ENCODE data around the gene TMEM18.

The TMEM18 gene

DNA sequence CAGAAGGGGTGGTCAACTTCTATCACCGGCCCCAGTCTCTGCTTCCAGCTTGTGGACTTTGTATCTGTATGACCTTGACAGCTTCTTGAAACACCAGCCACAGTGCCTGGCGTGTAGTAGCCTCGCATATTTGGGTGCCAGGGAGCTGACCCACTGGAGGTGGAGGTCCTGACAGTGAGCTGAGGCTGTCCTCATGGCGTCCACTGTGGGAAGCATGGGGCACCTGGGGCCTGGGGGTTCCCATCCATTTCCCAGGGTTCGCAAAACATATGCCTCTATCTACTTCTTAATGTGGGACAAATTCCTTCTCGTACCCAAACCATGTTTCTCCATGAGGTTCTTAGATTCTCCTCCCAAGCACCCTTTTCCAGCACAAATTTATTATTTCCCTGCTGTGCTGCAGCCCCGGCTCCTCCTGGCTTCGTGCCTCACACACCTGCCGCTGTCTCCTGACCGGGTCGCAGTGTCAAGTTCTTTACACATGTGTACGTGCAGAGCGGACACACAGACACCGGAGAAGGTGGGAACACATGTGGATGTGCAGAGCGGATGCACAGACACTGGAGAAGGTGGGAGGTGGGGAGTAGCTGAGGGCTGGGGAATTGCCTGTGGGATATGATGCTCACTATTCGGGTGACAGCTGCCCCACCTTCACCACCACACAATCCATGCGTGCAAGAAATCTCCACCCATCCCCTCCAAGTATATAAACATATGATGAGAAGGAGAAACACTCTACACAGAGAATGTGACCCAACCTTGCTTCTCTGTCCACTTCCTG lies 23.4 kb downstream of the TMEM18 start:
- DNase-seq (ENCODE audit: low read depth in 1 of 2, low spot score in 1 of 2), result no peak

DNA sequence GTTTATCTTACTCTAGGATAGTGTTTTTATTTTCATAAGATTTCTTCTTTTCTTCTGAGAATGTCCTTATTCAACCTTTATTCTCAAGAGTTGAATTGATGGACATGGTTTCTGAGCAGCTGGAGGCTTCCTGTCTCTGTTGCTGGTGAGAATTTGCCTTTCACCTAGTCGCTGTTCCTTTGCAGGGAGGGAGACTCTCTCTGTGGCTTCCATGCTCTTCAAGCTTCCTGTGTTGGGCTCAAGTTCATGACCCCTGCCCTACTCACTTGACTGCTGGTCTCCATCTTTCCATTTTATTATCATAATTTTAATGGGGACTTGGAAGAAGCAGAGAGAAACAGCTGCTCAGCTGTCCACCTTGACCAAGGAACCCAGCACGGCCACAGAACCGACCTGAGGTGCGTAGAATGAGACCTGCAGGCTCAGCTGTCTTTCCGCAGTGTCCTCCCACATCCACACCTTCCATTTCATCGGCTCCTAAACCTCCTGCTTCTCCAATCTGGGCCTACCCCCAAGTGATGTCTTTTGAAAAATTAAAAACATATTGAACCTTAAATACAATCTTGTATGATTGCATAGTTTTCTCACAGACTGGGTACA lies 24.2 kb downstream of the TMEM18 start:
- DNase-seq (ENCODE audit: low read depth in 1 of 2, low spot score in 1 of 2), result no peak

DNA sequence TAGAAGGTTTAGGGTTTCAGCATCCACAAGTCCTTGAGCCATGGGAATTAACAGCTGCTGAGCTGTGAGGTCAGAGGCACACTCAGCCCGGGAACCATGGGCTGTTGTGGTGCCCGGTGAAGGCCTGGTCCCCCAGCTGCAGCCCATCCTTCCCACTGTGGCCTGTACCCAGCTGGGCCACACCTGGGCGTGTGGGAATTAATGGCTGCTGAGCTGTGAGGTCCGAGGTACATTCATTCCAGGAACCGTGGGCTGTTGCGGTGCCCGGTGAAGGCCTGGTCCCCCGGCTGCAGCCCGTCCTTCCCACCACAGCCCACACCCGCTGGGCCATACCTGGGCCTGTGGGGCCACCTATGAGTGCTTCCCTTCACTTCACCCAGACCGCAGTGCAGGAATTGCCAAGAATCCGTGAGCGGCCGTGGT lies 25.2 kb downstream of the TMEM18 start:
- DNase-seq (ENCODE audit: low read depth in 1 of 2, low spot score in 1 of 2), result no peak

DNA sequence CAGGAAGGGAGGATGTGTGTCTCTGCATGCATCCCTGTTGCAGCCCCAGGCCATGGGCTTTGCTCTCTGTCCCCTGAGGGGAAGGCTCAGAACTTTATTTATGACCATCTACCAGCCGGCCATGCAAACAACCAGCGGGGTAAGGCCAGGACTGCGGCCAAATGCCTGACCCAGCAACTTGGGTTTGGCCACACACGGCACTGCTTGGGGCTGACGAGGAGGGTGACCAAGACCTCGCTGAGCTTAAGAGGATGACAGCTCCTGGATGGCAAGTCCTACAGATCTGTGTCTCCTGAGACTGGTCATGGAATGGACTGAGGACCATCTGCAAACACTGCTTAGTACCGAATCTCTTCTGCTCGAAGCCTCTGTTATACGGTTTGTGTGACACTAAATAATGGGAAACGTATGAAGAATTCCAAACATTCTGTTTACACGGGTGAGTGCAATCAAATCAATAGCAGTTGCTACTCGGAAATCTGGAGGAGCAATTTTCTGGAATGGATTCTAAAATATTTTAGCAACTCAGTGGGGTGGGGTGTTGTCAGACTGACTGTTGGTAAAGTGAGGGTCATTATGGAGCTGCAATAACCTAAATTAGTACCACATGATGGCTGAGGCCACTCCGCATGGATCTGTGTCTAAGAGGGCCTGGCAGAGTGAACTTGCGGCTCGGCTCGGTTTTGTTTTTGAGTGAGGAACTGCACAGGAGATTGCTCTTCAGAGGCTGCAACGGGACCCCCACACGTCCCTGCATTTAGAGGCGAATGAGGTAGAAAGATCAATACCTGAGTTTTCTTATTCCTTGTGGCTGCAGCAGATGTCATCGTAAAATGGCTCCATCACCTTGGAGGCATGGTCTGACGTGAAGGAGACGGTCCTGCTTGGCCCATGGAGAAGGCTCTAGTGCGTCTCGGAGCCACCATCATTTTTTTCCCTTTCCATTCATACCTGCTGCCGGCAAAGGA lies 26.6 kb downstream of the TMEM18 start:
- DNase-seq (ENCODE audit: low read depth in 1 of 2, low spot score in 1 of 2), result no peak

DNA sequence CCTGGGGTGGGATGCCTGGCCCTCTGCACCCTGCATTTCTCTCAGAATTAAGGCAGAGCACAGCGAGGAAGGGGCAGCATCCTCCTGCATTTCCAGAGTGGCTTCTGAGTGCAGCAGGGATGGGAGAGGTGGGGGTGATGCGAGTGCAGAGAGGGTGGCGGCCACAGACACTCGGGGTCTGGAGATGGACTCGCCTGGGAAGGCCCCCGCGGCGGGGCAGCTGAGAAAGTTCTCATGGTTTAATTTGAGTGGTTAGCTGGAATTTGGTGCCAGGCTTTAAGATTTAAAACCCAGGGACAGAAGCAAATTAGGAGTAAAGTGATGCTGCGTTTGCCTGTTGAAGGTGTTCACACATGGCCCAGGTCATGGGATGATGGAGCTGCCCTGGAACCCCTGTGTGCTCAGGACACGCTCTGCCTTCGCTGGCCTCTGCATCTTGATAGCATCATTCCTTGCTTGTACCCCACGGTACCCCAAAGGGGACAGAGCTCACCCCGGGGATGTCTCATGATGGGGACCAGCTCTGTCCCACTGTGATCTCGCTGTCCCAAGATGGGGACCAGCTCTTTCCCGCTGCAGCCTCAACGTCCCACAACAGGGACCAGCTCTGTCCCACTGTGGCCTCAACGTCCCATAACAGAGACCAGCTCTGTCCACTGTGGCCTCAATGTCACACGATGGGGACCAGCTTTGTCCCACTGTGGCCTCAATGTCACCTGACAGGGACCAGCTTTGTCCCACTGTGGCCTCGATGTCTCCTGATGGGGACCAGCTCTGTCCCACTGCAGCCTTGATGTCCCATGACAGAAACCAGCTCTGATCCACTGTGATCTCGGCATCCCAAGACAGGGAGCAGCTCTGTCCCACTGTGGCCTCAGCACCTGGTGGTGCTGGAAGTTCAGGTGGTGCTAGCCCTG lies 27.5 kb downstream of the TMEM18 start:
- no peak for DNase-seq (ENCODE audit: low read depth in 1 of 2, low spot score in 1 of 2)

DNA sequence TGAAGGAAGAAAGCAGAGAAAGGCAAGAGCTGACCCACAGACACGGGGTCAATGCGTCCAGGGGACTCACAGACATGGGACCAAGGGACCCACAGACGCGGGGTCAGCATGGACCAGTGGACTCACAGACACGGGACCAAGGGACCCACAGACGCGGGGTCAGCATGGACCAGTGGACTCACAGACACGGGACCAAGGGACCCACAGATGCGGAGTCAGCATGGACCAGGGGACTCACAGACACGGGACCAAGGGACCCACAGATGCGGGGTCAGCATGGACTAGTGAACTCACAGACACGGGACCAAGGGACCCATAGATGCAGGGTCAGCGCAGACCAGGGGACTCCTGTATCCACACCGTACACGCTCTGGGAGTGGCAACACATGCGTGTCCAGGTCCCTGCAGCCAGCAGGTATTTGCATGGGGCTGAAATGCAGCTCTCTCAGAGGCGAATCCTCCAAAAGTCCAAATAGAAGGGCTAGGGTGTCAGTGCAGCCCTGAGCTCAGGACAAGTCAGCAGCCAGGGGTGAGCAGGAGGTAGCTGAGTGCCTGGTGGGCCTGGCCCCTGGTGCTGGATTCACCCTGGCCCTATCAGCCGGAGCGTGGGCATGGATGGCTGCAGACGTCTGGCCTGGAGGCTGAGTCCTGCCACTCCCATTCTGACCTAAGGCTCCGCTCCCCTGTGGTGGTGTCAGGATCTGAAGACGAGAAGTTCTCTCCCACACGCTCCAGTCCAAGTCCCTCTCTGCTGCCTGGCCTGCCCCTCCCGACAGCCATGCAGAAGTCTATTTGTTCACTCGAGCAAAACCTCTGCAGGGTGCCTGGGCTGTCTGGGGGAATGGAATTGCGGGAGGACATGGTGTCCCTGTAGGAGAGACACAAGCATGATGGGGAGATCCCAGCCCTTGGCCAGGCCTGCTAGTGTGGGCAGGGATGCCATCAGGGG lies 28.5 kb downstream of the TMEM18 start:
- no peak for DNase-seq (ENCODE audit: low read depth in 1 of 2, low spot score in 1 of 2)

DNA sequence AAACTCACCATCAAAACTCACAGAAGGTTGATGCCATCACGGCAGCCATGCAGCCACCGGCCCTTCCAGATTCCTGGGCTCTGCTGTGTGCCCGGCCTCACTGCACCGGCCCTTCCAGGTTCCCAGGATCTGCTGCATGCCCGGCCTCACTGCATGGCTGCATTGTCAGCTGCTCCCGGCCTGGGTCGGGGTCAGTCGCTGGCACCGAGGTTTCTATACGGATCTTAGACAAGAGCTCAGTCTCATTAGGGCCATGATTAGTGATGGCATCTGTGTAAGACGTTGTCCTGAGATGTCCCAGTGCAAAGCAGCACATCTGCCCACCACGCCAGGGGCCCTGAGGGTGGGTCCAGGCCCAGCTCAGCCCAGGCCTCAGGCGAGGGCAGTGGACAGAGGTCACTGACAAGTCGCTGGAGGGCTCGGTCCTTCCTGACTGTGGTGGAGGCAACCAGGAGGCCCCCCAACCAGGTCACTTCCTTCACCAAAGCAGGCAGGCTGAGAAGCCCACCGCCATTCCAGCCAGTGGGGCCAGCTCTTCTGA lies 29.4 kb downstream of the TMEM18 start:
- no peak for DNase-seq (ENCODE audit: low read depth in 1 of 2, low spot score in 1 of 2)

DNA sequence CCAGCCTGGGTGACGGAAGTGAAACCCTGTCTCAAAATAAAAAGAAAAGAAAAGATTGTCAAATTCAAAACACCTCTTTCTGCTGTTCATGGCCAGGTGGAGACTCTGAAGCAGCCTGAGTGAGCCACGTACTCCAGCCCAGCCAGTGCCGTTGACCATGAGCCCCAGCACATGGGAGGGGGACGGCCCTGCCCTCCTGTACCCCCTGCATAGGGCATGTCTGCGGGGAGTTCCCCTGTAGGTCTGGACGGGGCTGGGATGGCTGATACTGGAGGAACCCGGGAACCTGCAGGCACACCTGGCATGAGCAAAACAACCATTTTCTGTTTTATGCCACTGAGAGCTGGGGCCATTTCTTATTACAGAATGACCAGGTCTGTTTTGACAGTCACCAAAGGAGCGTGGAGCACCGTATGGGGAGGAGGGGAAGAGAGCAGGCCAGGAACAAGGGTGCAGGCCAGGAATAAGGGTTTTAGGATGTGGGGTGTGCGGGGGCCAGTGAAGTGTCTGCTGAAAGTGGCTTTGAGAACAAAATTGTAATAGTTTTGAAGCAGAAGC lies 30.1 kb downstream of the TMEM18 start:
- DNase-seq (ENCODE audit: low read depth in 1 of 2, low spot score in 1 of 2), result no peak

DNA sequence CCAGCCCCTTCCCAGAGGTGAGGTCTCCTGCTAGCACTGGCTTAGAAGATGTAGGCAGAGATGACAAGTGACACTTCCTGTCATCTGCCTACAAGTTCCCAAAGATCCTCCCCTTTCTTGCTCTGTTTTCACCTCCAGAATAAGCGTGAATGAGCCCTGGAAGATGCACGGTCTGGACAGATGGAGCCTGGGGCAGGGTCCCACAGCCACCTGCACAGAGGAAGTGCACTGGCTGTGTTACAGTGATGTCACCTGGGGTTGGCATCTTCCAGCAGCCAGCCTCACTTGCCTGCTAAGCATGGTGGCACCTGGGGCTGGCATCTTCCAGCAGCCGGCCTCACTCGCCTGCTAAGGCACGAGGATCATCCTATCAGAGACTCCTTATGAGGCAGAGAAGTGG lies 32.3 kb downstream of the TMEM18 start:
- DNase-seq (ENCODE audit: low read depth in 1 of 2, low spot score in 1 of 2), result no peak

DNA sequence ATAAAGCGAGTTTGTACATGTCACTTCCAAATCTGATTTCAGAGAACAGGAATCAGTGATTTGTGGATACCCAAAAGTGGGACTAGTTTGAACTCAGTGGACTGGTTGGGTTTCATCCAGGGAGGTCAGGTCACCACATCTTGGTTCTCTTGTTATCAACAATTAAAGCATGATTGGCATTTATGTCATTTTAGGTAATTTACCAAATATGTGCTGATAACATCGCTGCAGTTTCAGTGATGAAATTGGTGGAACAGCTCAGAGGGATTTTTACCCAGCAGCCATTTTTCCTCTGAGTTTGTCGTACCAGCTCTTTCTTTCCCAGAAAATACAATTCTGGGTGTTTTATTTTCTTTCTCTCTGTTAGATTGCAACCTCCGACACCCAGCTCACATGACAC lies 33.4 kb downstream of the TMEM18 start:
- DNase-seq (ENCODE audit: low read depth in 1 of 2, low spot score in 1 of 2), result no peak

DNA sequence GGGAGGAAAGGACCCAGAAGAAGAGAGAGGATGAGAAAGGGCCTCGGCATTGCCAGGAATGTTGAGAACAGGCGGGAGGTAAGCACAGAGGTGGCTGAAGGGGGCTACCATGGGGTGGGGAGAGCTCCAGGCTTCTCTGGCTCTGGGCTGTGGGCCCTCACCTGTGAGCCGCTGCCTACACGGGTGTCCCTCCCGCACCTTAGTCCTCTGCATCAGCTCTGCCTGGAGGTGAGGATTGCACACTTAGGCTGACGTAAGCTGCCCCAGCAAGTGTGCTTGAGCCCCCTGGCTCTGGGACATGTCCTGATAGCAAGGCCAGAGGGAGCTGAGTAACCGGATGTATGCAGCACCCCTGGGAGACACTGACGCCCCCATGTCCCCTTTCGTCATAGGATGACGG lies 33.9 kb downstream of the TMEM18 start:
- no peak for DNase-seq (ENCODE audit: low read depth in 1 of 2, low spot score in 1 of 2)

DNA sequence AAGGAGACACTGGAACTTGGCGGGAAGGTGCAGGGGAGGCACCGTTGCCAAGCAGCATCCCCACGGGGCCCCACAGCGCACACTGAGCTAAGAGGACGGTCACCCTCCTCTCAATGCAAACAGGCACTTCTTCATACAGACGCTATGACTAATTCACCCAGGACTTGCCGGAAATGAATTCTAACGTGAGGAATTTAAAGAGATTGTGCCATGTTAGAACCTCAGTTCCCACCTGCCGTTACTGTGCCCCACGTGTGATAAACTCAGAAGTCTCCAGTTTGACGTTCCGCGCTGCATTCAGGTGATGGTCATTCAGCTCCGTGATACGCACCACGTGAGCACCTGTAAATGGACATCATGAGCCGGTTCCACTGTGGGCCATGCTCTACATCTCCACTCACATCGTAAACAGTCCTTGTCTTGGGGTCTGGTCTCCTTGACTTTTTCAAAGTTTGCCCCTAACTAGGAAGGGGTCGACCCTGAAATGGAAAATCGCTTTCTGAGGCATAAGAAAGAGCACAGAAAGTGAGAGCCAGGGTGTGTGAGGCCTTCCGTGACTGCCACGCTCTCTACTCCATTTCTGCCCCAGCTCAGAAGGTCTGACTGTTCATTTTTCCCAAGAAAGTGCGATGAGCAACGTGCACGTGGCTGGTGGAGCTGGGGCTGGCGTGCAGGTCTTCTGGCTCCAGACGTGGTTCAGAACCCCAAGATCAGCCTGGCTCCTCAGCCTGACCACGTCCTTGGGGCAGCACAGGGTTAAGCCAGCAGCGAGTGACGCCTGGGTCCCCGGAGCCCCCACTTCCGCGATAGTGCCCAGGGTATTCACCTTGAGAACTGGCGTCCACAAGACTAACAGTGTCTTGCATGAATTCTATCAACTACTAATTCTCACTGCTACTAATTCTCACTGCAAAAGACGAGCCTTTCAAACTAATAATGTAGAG lies 35.1 kb downstream of the TMEM18 start:
- DNase-seq (ENCODE audit: low read depth in 1 of 2, low spot score in 1 of 2), result no peak

DNA sequence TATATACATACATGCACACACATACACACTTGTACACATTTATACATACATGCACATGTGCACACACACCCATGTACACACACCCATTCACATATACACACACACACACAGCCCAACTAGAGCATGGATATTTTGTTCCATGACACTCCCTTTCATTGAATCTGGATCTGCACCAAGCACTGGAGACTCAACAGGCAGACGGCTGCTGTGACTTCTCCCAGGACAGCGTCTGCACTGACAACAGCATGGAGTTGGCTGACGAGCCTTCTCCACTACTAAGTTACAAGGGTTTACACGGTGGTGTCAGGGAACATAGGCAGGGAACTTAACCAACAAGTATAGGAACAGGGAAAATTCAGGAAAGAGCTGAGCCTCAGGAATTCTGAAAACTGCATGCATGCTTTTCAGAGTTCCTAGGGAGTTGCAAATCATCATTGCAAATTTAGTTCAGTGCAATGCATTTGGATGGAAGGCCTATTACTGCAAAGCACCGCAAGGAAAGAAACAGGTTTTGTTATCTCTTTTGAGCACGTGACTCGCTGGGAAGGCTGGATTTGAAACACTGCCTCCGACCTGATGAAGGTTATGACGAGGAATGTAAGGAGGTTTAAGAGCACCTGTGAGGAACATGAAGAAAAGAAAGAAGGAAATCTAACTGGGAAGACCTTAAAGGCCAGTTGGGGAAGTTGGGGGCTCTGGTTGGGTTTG lies 35.9 kb downstream of the TMEM18 start:
- DNase-seq (ENCODE audit: low read depth in 1 of 2, low spot score in 1 of 2), result no peak

DNA sequence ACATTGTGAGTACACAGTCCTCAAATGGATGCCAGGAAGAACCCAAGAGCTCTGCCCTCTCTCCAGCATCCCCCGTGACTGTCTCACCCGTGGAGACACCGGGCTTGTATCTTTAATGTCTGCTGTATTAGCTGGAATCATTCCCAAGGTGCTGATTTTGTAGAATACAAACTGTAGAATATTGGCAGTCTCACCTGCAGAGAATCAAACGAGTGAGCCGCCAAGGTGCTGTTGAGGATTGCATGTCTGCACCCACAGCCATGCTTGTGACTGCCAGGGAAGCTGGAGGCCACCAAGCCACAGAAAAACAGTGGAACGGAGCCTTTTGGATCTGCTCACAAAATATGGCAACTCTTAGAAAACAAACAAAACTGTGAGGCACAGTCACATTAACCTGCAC lies 37.5 kb downstream of the TMEM18 start:
- DNase-seq (ENCODE audit: low read depth in 1 of 2, low spot score in 1 of 2), result no peak

DNA sequence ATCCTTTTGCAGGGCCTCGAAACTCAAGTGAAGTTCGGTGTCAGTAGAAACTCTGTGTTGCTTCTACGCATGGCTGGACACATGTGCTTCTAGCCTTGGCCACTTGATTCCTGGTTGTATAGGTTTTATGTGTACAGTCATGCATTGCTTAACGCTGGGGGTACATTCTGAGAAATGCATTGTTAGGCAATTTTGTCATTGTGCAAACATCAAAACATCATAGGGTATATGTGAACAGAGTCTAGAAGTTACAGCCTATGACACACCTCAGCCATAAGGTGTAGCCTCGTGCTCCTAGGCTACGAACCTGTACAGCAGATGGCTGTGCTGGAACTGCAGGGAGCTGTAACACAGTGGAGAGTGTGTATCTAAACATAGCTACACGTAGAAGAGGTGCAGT lies 39.4 kb downstream of the TMEM18 start:
- DNase-seq (ENCODE audit: low read depth in 1 of 2, low spot score in 1 of 2), result no peak

DNA sequence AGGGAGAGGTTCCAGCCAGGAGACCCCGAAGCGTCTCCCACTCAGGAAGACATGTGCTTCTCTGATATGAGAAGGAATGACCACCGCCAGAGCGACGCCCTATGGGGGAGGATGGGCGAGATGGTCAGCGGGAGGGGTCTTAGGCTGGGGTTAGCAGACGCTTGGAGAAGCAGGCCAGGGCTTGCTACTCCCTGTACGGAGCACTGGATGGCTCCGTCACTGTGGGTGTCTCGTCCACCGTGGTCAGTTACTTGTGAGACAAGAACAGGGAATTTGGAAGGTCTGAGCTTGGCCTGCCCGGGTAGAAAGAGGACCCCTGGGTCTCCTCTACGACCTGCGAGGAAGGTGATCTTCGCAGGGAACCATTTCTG lies 39.8 kb downstream of the TMEM18 start:
- no peak for DNase-seq (ENCODE audit: low read depth in 1 of 2, low spot score in 1 of 2)

DNA sequence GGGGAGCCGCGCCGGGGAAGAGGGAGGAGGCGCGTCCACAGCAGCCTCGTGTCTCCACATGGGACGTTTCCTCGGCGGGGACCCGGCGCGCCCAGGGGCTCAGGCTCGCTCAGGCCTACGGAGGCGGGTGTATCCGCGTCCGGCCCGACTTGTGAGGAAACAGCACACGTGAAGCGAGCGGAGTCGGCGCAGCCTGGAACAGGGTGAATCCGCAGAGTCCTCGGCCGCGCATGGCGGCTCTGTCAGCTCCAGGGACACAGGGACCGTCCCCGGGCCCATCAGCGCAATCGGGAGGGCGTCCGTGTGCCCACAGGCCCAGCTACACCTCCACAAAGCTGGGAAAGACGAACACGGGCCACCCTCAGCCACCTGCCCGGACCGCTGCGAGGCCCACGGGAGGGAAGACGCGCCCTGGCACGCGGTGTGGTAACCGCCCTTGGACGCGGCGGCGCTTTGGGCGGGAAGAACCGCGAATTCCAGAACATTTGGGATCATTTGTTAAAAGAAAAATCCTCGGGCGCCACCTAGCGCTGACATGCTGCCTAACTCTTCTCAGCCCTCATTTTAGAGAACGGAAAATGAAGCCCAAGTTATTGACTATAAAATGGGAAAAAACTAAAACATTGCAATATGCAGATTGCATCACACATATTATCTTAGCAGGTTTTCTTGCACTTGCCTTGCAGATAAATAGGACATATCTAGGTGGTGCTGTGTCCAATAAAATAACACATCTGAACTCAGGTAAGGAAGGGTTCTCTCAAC lies 40.4 kb downstream of the TMEM18 start:
- peak; percentile 22 to 35 for DNase-seq (ENCODE audit: low read depth in 1 of 2, low spot score in 1 of 2)
